Tibial nerve (tissue), 4 donors: Measurements from ENCODE around the gene EXOSC9. TPM values are rescaled to one million over a fixed set of nuclear protein-coding genes. Genes with fewer than 3 reads are reported as not detected.

ENCODE experiments used
- DNase-seq, 2 donors: peaks; one replicate each; pipeline ENCODE4 v3.0.0-alpha.2; 2019; ENCODE audit warnings: low spot score in 2 of 2
- H3K27ac ChIP-seq, 4 donors: fragments of 200-600 bp; sonication (generic) in 3 of 4; one replicate each; pipeline ENCODE4 v1.5.1; 2017 to 2019; ENCODE audit warnings: mild to moderate bottlenecking in 1 of 4
- H3K27me3 ChIP-seq, 2 donors: fragments of 200-600 bp; sonication (generic) in 1 of 2; one replicate each; pipeline versions ENCODE4 v1.5.1 to v1.6.0; 2017 to 2019
- H3K36me3 ChIP-seq, 3 donors: fragments of 200-600 bp; sonication (generic); one replicate each; pipeline ENCODE4 v1.5.1; 2018 to 2019
- H3K4me1 ChIP-seq, 4 donors: fragments of 200-600 bp; sonication (generic) in 3 of 4; one replicate each; pipeline ENCODE4 v1.5.1; 2017 to 2019
- H3K4me3 ChIP-seq, 4 donors: fragments of 200-600 bp; sonication (generic) in 3 of 4; one replicate each; pipeline ENCODE4 v1.5.1; 2017 to 2019; ENCODE audit warnings: mild to moderate bottlenecking in 1 of 4, moderate library complexity in 1 of 4
- H3K9me3 ChIP-seq, 4 donors: fragments of 200-600 bp; sonication (generic) in 3 of 4; one replicate each; pipeline ENCODE4 v1.5.1; 2017 to 2019
- EP300 ChIP-seq, 2 donors: sonication (generic); formaldehyde crosslinking; IDR thresholded peaks; one replicate each; pipeline ENCODE4 v1.6.1; 2017; ENCODE audit warnings: antibody characterized with exemption in 2 of 2, mild to moderate bottlenecking in 1 of 2
- POLR2A ChIP-seq, 2 donors: fragments of 450-650 bp; IDR thresholded peaks; one replicate each; pipeline ENCODE4 v1.6.1; 2017; ENCODE audit warnings: antibody characterized with exemption in 2 of 2, mild to moderate bottlenecking in 2 of 2, moderate library complexity in 2 of 2
- WGBS, 2 donors: methylation state at CpG; one replicate each; pipeline ENCODE4 v1.1.5; 2018; 5-methylcytosine and 5-hydroxymethylcytosine counted together
- total RNA-seq, 4 donors: library from RNA; depleted of rRNA; stranded (reverse); fragments of >200 nt; gene quantifications; one replicate each; pipeline ENCODE4 v1.1.0, GENCODE V29; 2016
- TF ChIP-seq, protein P1 (sequence below), 5 experiments: fragments of 200-600 bp in 3 of 5; fragments of 450-650 bp in 2 of 5; sonication (generic) in 3 of 5; IDR thresholded peaks; one replicate each; pipeline ENCODE4 v1.5.1; 2016 to 2019; ENCODE audit warnings: antibody characterized with exemption in 5 of 5, mild to moderate bottlenecking in 3 of 5, moderate library complexity in 2 of 5

Gene EXOSC9
- total RNA-seq, 4 donors from 2014 or later, result 20.1 to 32.7 (median 26.6) TPM

GRCh38 chr4:121764702-121765367 is 36.3 kb upstream of the EXOSC9 start, which contains the start of gene SMIM43:
Gene SMIM43, minus strand, starts transcription at chr4:121765164. Its CDS starts 59 bp downstream, at chr4:121765105.
- Histone ChIP-seq H3K4me3 (peak within 1 kb of the TSS; percentile 37 to 59 (median 50)), H3K27ac (peak within 1 kb of the TSS in 2 of 4 donors; percentile 29 to 60), H3K9me3 (no peaks in the 10 kb centered on the region), H3K36me3 (no peaks in the 10 kb centered on the region), H3K4me1 (peaks cover 0 to 8% (median 0%) of the 10 kb centered on the region in 4 donors), H3K27me3 (peaks cover 0 to 28% of the 10 kb centered on the region in 2 donors)
- TF ChIP-seq POLR2A (IDR thresholded peaks at IDR 0.05) (no peak), EP300 (IDR thresholded peaks at IDR 0.05) (no peak)
- TF ChIP-seq, protein P1, sequence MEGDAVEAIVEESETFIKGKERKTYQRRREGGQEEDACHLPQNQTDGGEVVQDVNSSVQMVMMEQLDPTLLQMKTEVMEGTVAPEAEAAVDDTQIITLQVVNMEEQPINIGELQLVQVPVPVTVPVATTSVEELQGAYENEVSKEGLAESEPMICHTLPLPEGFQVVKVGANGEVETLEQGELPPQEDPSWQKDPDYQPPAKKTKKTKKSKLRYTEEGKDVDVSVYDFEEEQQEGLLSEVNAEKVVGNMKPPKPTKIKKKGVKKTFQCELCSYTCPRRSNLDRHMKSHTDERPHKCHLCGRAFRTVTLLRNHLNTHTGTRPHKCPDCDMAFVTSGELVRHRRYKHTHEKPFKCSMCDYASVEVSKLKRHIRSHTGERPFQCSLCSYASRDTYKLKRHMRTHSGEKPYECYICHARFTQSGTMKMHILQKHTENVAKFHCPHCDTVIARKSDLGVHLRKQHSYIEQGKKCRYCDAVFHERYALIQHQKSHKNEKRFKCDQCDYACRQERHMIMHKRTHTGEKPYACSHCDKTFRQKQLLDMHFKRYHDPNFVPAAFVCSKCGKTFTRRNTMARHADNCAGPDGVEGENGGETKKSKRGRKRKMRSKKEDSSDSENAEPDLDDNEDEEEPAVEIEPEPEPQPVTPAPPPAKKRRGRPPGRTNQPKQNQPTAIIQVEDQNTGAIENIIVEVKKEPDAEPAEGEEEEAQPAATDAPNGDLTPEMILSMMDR (IDR thresholded peaks at IDR 0.05), result no peak
- no peak for DNase-seq
- 1% methylated on average over 50 to 73 of the region's 75 CpGs for WGBS, 2 donors

DNA sequence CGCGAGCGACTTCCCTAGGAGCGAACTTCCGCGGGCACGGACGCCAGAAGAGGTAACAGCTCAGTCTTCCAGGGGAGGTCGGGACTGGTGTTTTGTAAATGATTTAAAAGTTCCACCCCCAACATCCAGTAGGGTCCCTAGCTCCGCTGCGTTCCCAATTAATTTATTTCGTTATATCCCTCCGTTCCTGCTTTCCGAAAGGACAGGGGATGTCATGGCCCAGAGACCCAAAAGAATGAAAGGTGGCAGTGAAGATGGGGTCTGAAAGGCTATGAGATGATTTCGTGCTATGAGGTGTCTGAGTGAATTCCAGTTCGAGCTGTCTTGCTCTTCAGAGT is 35.8 kb upstream of the EXOSC9 start:
- H3K9me3 ChIP-seq, result no peaks in the 10 kb centered on the region
- no peak for TF ChIP-seq EP300 (IDR thresholded peaks at IDR 0.05)
- TF ChIP-seq, protein P1 (IDR thresholded peaks at IDR 0.05), result no peak
- TF ChIP-seq POLR2A (IDR thresholded peaks at IDR 0.05), result no peak
- peak overlapping the region; percentile 37 to 59 (median 50) for H3K4me3 ChIP-seq
- DNase-seq, result no peak
- H3K27ac ChIP-seq, result peak overlapping the region in 1 of 4 donors; percentile 60
- peaks cover 0 to 8% (median 0%) of the 10 kb centered on the region in 4 donors for H3K4me1 ChIP-seq
- WGBS, 2 donors, result 13 to 21% methylated on average over 16 of the region's 16 CpGs
- H3K27me3 ChIP-seq, result peaks cover 0 to 28% of the 10 kb centered on the region in 2 donors
- no peaks in the 10 kb centered on the region for H3K36me3 ChIP-seq

DNA sequence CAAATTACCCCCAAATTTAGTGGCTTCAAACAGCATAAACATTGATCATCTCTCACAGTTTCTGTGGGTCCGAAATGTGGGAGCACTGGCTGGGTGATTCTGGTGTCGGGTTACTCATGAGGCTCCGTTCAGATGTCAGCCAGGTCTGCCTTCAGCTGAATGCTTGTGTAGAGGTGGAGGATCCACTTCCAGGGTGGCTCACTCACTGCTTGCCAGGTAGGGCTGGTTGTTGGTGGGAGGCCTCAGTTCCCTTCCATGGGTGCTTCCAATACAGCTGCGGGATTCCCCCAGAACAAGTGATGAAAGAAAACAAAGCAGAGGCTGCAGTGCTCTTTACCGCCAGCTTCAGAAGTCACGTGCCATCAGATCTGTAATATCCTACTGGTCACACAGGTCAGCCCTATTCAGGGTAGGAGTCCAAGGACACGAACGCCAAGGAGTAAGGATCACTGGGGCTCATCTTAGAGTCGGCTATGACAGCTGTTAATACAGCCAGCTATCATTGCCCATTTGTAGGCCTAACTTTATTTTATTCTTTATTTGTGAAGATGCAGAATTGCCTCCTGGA is 35.1 kb upstream of the EXOSC9 start:
- DNase-seq, result no peak
- Histone ChIP-seq H3K4me3 (no peak overlapping the region), H3K9me3 (no peaks in the 10 kb centered on the region), H3K27ac (no peak overlapping the region), H3K36me3 (no peaks in the 10 kb centered on the region), H3K4me1 (peaks cover 0 to 8% (median 0%) of the 10 kb centered on the region in 4 donors), H3K27me3 (peaks cover 0 to 28% of the 10 kb centered on the region in 2 donors)
- TF ChIP-seq POLR2A (IDR thresholded peaks at IDR 0.05), result no peak
- TF ChIP-seq, protein P1 (IDR thresholded peaks at IDR 0.05), result no peak
- WGBS, 2 donors, result 87 to 91% methylated on average over 9 of the region's 9 CpGs

DNA sequence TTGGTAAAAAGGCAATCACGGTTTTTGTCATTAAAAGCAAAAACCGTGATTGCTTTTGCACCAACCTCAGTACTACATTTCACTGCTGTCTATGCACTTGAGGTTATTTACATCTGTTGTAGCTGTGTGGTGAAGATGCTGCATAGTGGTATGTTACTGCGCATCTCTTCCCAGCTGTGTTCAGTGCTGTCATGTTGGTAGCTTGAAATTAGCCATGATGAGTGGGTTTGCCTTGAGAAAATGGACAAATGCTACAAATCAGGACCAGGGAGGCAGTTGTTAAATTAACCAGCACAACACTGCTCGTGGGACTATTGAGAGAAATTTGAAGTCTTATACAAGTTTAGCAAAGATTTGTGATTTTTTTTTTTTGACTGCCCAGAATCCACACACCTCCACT is 34.0 kb upstream of the EXOSC9 start:
- 92% methylated on average over 4 of the region's 4 CpGs for WGBS, 2 donors
- peaks cover 0 to 8% (median 0%) of the 10 kb centered on the region in 4 donors for H3K4me1 ChIP-seq
- H3K27me3 ChIP-seq, result peaks cover 0 to 33% of the 10 kb centered on the region in 2 donors
- TF ChIP-seq EP300 (IDR thresholded peaks at IDR 0.05), result no peak
- TF ChIP-seq, protein P1 (IDR thresholded peaks at IDR 0.05), result no peak
- TF ChIP-seq POLR2A (IDR thresholded peaks at IDR 0.05), result no peak
- no peak overlapping the region for H3K27ac ChIP-seq
- DNase-seq, result no peak
- no peak overlapping the region for H3K4me3 ChIP-seq
- H3K9me3 ChIP-seq, result no peaks in the 10 kb centered on the region
- no peaks in the 10 kb centered on the region for H3K36me3 ChIP-seq

- no peak for DNase-seq
Observed at GRCh38 chr4:121769341-121769740, 31.8 kb upstream of the EXOSC9 start.

More at GRCh38 chr4:121769341-121769740, 31.8 kb upstream of the EXOSC9 start:
- H3K4me3 ChIP-seq, result no peak overlapping the region
- H3K9me3 ChIP-seq, result no peaks in the 10 kb centered on the region
- TF ChIP-seq, protein P1 (IDR thresholded peaks at IDR 0.05), result no peak
- TF ChIP-seq POLR2A (IDR thresholded peaks at IDR 0.05) (no peak), EP300 (IDR thresholded peaks at IDR 0.05) (no peak)
- no peaks in the 10 kb centered on the region for H3K36me3 ChIP-seq
- 88 to 90% methylated on average over 2 of the region's 2 CpGs for WGBS, 2 donors
- H3K4me1 ChIP-seq, result peaks cover 0 to 7% (median 0%) of the 10 kb centered on the region in 4 donors
- H3K27ac ChIP-seq, result no peak overlapping the region
- peaks cover 0 to 27% of the 10 kb centered on the region in 2 donors for H3K27me3 ChIP-seq
